B cell (primary cell): Measurements from ENCODE around the gene EDN3. TPM values are rescaled to one million over a fixed set of nuclear protein-coding genes. Genes with fewer than 3 reads are reported as not detected.

Experiments
- ATAC-seq: fragments of 200-7000 bp; cut with Tn5 transposase; one replicate; pipeline ENCODE4 v1.10.0; 2021; ENCODE audit warnings: low read depth, mild to moderate bottlenecking, moderate number of reproducible peaks, moderate library complexity
- CTCF ChIA-PET: fragments of 350-600 bp; sonication (Branson Sonifier 250); formaldehyde crosslinking; loops from one replicate; lab custom pipeline; 2021; ENCODE audit warnings: antibody characterized with exemption, inconsistent platforms; lab: Charles Lee
- POLR2A ChIA-PET: fragments of 350-600 bp; sonication (Branson Sonifier 250); formaldehyde crosslinking; loops from one replicate; lab custom pipeline; 2021; ENCODE audit warnings: antibody characterized with exemption; lab: Charles Lee
- DNase-seq: peaks from one replicate; pipeline ENCODE4 v3.0.0; 2013
- H2AFZ ChIP-seq: 2 replicates; pipeline ENCODE4 v1.6.1; 2012; ENCODE audit warnings: mild to moderate bottlenecking, low read depth, low read length; ENCODE audit not compliant: insufficient read depth, poor library complexity, severe bottlenecking
- H3K27ac ChIP-seq, 2 donors: 1 replicate in 1 of 2; 2 replicates in 1 of 2; pipeline ENCODE4 v1.5.1; 2012 to 2013; ENCODE audit warnings: low read length in 2 of 2, mild to moderate bottlenecking in 2 of 2, moderate library complexity in 1 of 2
- H3K27me3 ChIP-seq, 4 experiments: fragments of 200-600 bp in 1 of 4; sonication (generic) in 1 of 4; replicated peaks in 1 of 4; 1 replicate in 2 of 4; 2 replicates in 2 of 4; pipeline versions ENCODE4 v1.6.1 to v1.7.0; 2013 to 2016; ENCODE audit warnings: low read length in 3 of 4, mild to moderate bottlenecking in 2 of 4, mixed read lengths in 1 of 4, moderate library complexity in 1 of 4; ENCODE audit not compliant: insufficient read depth in 4 of 4, control insufficient read depth in 3 of 4; ENCODE audit errors: control extremely low read depth in 1 of 4
- H3K36me3 ChIP-seq, 2 experiments: replicated peaks in 1 of 2; 1 replicate in 1 of 2; 2 replicates in 1 of 2; pipeline versions ENCODE4 v1.6.1 to v1.7.1; 2013; ENCODE audit warnings: low read length in 1 of 2; ENCODE audit not compliant: insufficient read depth in 2 of 2, control insufficient read depth in 1 of 2; ENCODE audit errors: control extremely low read depth in 1 of 2, extremely low read depth in 1 of 2
- H3K4me1 ChIP-seq, 2 donors: fragments of 200-600 bp in 1 of 2; sonication (generic) in 1 of 2; 1 replicate in 1 of 2; 2 replicates in 1 of 2; pipeline versions ENCODE4 v1.5.1 to v1.6.1; 2013 to 2017; ENCODE audit warnings: low read length in 2 of 2; ENCODE audit not compliant: control insufficient read depth in 2 of 2, insufficient read depth in 2 of 2
- H3K4me2 ChIP-seq: replicated peaks from 2 replicates; pipeline ENCODE3; 2012; ENCODE audit warnings: mild to moderate bottlenecking, low read depth, low read length; ENCODE audit not compliant: poor library complexity, severe bottlenecking
- H3K4me3 ChIP-seq, 5 experiments: fragments of 200-600 bp in 1 of 5; sonication (generic) in 1 of 5; 1 replicate in 3 of 5; 2 replicates in 2 of 5; pipeline versions ENCODE4 v1.5.1 to v1.7.0; 2011 to 2016; ENCODE audit warnings: low read length in 4 of 5, mild to moderate bottlenecking in 4 of 5, low read depth in 2 of 5, control low read depth in 1 of 5, moderate library complexity in 1 of 5; ENCODE audit not compliant: insufficient read depth in 1 of 5; ENCODE audit errors: control extremely low read depth in 1 of 5, extremely low read depth in 1 of 5
- H3K79me2 ChIP-seq: fragments of 200-600 bp; sonication (generic); one replicate; pipeline ENCODE4 v1.6.0; 2016; ENCODE audit warnings: low read length; ENCODE audit not compliant: control insufficient read depth, insufficient read depth
- H3K9ac ChIP-seq: fragments of 200-600 bp; sonication (generic); 2 replicates; pipeline ENCODE4 v1.6.1; 2017; ENCODE audit warnings: mild to moderate bottlenecking, low read length, moderate library complexity
- H3K9me3 ChIP-seq, 3 donors: one replicate each; pipeline versions ENCODE4 v1.6.1 to v1.7.1; 2013; ENCODE audit warnings: low read length in 2 of 3; ENCODE audit not compliant: control insufficient read depth in 2 of 3, insufficient read depth in 1 of 3; ENCODE audit errors: control extremely low read depth in 1 of 3
- H4K20me1 ChIP-seq: 2 replicates; pipeline ENCODE4 v1.6.0; 2012; ENCODE audit warnings: mild to moderate bottlenecking, low read length; ENCODE audit not compliant: insufficient read depth, control insufficient read depth, poor library complexity, severe bottlenecking
- H3K27ac Mint-ChIP-seq: one replicate; pipeline ENCODE4 v1.8.0; 2021; ENCODE audit warnings: mixed read lengths
- H3K27me3 Mint-ChIP-seq: one replicate; pipeline ENCODE4 v1.8.0; 2021; ENCODE audit warnings: mixed read lengths
- H3K4me1 Mint-ChIP-seq: one replicate; pipeline ENCODE4 v1.8.0; 2021; ENCODE audit warnings: mixed read lengths
- H3K4me3 Mint-ChIP-seq: one replicate; pipeline ENCODE4 v1.8.0; 2021; ENCODE audit warnings: mixed read lengths
- H3K9me3 Mint-ChIP-seq: one replicate; pipeline ENCODE4 v1.8.0; 2022; ENCODE audit warnings: mixed read lengths; ENCODE audit not compliant: insufficient read depth
- EZH2 ChIP-seq: IDR thresholded peaks from 2 replicates; pipeline ENCODE4 v1.6.1; 2012; ENCODE audit warnings: borderline replicate concordance, low read depth, mild to moderate bottlenecking, moderate library complexity, low read length; ENCODE audit not compliant: insufficient read depth, poor library complexity, severe bottlenecking
- WGBS: methylation state at CpG from one replicate; pipeline ENCODE4 v1.1.5; 2013; ENCODE audit warnings: missing lambda C conversion rate; ENCODE audit not compliant: insufficient coverage; 5-methylcytosine and 5-hydroxymethylcytosine counted together
- intact Hi-C: fragments of 100-400 bp; cut with micrococcal nuclease; formaldehyde crosslinking; loops from one replicate; pipeline ENCODE4 v1.10.0; 2022
- polyA plus RNA-seq: library from polyadenylated mRNA; depleted of rRNA; stranded (reverse); fragments of >200 nt; gene quantifications from 2 replicates; pipeline ENCODE4 v1.2.3, GENCODE V29; 2012
- total RNA-seq, 2 donors: library from RNA; stranded (reverse); fragments of 120-200 nt in 1 of 2; gene quantifications; 1 replicate in 1 of 2; 2 replicates in 1 of 2; pipeline versions ENCODE4 v1.2.3 to v1.2.4, GENCODE V29; 2013 to 2022
- TF ChIP-seq, protein P1 (sequence below): fragments of 200-600 bp; IDR thresholded peaks from one replicate; pipeline ENCODE4 v1.8.0; 2022; ENCODE audit warnings: antibody characterized with exemption, mild to moderate bottlenecking

Gene EDN3
- total and polyA plus RNA-seq, 2 donors (not counting 1 experiment from before 2014, with no cell fraction given), result 0.04 TPM; not detected in 1

DNA sequence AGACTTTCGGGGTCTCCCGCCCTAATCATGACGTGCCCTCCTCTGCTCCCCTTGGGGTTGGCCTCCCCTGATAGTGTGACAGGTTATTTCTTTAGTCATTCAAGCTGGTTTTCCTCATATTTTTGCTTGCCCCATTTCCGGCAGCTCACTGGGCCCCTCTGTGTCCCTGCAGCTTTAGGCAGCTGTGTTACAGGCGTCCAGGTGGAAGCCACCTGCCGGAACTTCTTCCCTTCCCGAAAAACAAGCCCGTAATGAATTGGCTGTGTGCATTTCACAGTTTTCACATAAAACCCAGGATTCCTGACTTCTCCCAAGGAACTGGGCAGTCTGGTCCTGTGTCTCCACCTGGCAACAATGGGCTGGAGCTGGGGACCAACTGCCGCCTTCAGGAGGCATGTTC, 52.6 kb downstream of the EDN3 start:
- H2AFZ ChIP-seq, result no peak overlapping the region
- no peaks in the 10 kb centered on the region for H3K4me1 Mint-ChIP-seq
- no peak overlapping the region for H3K4me3 Mint-ChIP-seq
- H3K4me3 ChIP-seq, result no peak overlapping the region
- no peaks in the 10 kb centered on the region for H4K20me1 ChIP-seq
- no peaks in the 10 kb centered on the region for H3K9me3 ChIP-seq
- ATAC-seq, result no peak
- CTCF ChIA-PET, result no interaction called here
- no peaks in the 10 kb centered on the region for H3K9me3 Mint-ChIP-seq
- H3K27ac Mint-ChIP-seq, result no peak overlapping the region
- peaks cover 8% of the 10 kb centered on the region for H3K27me3 Mint-ChIP-seq
- TF ChIP-seq, protein P1, sequence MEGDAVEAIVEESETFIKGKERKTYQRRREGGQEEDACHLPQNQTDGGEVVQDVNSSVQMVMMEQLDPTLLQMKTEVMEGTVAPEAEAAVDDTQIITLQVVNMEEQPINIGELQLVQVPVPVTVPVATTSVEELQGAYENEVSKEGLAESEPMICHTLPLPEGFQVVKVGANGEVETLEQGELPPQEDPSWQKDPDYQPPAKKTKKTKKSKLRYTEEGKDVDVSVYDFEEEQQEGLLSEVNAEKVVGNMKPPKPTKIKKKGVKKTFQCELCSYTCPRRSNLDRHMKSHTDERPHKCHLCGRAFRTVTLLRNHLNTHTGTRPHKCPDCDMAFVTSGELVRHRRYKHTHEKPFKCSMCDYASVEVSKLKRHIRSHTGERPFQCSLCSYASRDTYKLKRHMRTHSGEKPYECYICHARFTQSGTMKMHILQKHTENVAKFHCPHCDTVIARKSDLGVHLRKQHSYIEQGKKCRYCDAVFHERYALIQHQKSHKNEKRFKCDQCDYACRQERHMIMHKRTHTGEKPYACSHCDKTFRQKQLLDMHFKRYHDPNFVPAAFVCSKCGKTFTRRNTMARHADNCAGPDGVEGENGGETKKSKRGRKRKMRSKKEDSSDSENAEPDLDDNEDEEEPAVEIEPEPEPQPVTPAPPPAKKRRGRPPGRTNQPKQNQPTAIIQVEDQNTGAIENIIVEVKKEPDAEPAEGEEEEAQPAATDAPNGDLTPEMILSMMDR, result no peak
- no peak for TF ChIP-seq EZH2
- no peak overlapping the region for H3K27ac ChIP-seq
- no peaks in the 10 kb centered on the region for H3K36me3 ChIP-seq
- 85% methylated on average over 3 of the region's 9 CpGs for WGBS
- H3K4me2 ChIP-seq, result no peak overlapping the region
- no peaks in the 10 kb centered on the region for H3K4me1 ChIP-seq
- no peaks in the 10 kb centered on the region for H3K79me2 ChIP-seq
- POLR2A ChIA-PET, result no interaction called here
- DNase-seq, result no peak
- no peak overlapping the region for H3K9ac ChIP-seq
- intact Hi-C loops, result no loop called here
- peaks cover 0 to 9% (median 0%) of the 10 kb centered on the region in 4 experiments for H3K27me3 ChIP-seq

DNA sequence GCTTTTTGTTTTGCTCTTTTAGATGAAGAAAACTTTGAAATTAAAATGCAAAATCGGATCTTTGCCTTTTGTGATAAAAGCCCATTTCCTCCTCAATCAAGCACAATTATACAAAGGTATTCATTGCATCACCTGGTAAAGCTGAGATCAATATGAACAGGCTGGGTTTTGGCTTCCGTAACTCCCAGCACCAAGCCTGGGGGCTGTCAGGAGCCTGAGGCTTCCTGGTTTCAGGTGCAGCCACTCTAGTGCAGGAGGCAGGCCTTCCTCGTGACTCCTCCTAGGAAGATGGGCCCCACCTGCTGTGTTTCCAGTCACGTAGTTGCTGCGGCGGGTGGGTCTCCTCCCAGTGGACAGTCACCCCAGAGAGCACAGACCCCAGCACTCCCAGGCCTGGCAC, 54.0 kb downstream of the EDN3 start:
- CTCF ChIA-PET, result no interaction called here
- no peak overlapping the region for H3K27ac ChIP-seq
- no peak overlapping the region for H3K4me3 ChIP-seq
- no peak overlapping the region for H3K4me2 ChIP-seq
- TF ChIP-seq EZH2, result no peak
- TF ChIP-seq, protein P1, result no peak
- intact Hi-C loops, result no loop called here
- peaks cover 8% of the 10 kb centered on the region for H3K27me3 Mint-ChIP-seq
- peaks cover 2% of the 10 kb centered on the region for H3K4me1 Mint-ChIP-seq
- H3K27ac Mint-ChIP-seq, result no peak overlapping the region
- H3K4me3 Mint-ChIP-seq, result no peak overlapping the region
- H3K9me3 ChIP-seq, result no peaks in the 10 kb centered on the region
- H2AFZ ChIP-seq, result no peak overlapping the region
- no peak for DNase-seq
- no peaks in the 10 kb centered on the region for H3K9me3 Mint-ChIP-seq
- H3K36me3 ChIP-seq, result no peaks in the 10 kb centered on the region
- ATAC-seq, result no peak
- H3K27me3 ChIP-seq, result peaks cover 0 to 9% (median 0%) of the 10 kb centered on the region in 4 experiments
- 96% methylated on average over 3 of the region's 6 CpGs for WGBS
- no peak overlapping the region for H3K9ac ChIP-seq
- no peaks in the 10 kb centered on the region for H3K79me2 ChIP-seq
- no peaks in the 10 kb centered on the region for H3K4me1 ChIP-seq
- no peaks in the 10 kb centered on the region for H4K20me1 ChIP-seq
- POLR2A ChIA-PET, result no interaction called here
